ENCODE data around the gene ZNF346.

DNA sequence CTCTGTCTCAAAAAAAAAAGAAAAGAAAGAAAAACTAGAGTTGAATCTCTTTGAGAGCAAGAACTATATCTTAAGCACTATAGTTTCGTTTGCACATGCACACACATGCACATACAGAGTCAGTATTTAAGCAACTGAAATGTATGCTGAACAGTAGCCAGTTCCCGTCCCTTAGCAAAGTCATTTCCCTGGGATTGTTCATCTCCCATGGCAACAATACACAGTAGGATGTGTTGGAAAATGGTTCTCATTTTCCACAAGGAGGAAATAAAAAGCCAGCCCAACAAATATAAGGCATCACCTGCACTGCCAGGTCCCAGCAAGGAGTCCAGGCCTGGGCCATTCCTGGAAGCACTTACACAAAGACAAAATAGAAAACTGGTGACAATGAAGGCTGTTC, 4.2 kb upstream of the ZNF346 start:
- TF ChIP-seq, protein P1, sequence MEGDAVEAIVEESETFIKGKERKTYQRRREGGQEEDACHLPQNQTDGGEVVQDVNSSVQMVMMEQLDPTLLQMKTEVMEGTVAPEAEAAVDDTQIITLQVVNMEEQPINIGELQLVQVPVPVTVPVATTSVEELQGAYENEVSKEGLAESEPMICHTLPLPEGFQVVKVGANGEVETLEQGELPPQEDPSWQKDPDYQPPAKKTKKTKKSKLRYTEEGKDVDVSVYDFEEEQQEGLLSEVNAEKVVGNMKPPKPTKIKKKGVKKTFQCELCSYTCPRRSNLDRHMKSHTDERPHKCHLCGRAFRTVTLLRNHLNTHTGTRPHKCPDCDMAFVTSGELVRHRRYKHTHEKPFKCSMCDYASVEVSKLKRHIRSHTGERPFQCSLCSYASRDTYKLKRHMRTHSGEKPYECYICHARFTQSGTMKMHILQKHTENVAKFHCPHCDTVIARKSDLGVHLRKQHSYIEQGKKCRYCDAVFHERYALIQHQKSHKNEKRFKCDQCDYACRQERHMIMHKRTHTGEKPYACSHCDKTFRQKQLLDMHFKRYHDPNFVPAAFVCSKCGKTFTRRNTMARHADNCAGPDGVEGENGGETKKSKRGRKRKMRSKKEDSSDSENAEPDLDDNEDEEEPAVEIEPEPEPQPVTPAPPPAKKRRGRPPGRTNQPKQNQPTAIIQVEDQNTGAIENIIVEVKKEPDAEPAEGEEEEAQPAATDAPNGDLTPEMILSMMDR (IDR thresholded peaks at IDR 0.05; ENCODE audit: low read depth, low read length): no peak
- TF ChIP-seq POLR2A (IDR thresholded peaks at IDR 0.05; ENCODE audit: extremely low read depth, insufficient read length): no peak
